ENCODE data around the gene ECI1. TPM values are rescaled to one million over a fixed set of nuclear protein-coding genes. Genes with fewer than 3 reads are reported as not detected.
A peak's percentile ranks its signal among the peaks of the same experiment; 100 is the strongest.

Gene ECI1
- total RNA-seq, 1 experiment from 2014 or later = 140 TPM

DNA sequence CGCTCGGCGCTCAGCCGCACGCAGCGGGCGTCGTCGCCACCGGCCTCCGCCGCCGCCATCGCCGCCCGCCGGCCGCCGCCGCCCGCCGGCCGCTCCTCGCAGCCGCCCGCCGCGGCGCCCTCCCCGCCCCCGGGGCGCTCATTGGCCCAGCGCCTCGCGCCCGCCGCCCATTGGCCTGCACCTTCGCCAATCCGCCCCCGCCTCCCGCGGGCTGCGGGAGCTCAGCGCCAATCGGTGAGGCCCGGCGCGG lies 36.7 kb downstream of the ECI1 start, which contains the start of gene PGP:
PGP (minus strand) TSS at position 122 of the 250 bp plus-strand sequence; CDS start at position 59, 63 bp downstream.
- peaks cover 33% of the 10 kb centered on the region for H3K79me2 ChIP-seq (ENCODE audit: insufficient read depth, low read length)
- peak; percentile 79 for ATAC-seq
- POLR2A ChIA-PET = interaction anchor here (0.7 to 2.7 kb wide), 7 partner anchors 16 to 273 kb away, joined by 3 to 17 read pairs (median 8); partner anchors contain the start of genes ECI1, RPS2 and TRAF7
- BruUV-seq (replicated peaks) = no TSS peak
- H2AFZ ChIP-seq (ENCODE audit: low read depth, low read length, poor library complexity, severe bottlenecking) = no peak within 1 kb of the TSS
- intact Hi-C loops (cut with micrococcal nuclease) = no loop called here
- no peaks in the 10 kb centered on the region for H3K9me2 ChIP-seq (ENCODE audit: insufficient read depth)
- H3K4me2 ChIP-seq (ENCODE audit: low read length) = peak within 1 kb of the TSS; percentile 99
- H4K20me1 ChIP-seq (ENCODE audit: insufficient read depth) = peaks cover 9% of the 10 kb centered on the region; the same call in 1 of the 2 replicates
- peaks cover 0 to 14% of the 10 kb centered on the region in 2 experiments; a peak in 2 of 4 replicates for H3K36me3 ChIP-seq (ENCODE audit: control insufficient read depth in 1 of 2, insufficient read depth in 2 of 2, low read length in 2 of 2)
- TF ChIP-seq EGR1 (IDR thresholded peaks at IDR 0.05; ENCODE audit: low read depth) = peak; percentile 88
- no peak for TF ChIP-seq EZH2phosphoT487 (IDR thresholded peaks at IDR 0.05; ENCODE audit: borderline replicate concordance)
- peaks cover 23 to 37% of the 10 kb centered on the region in 2 experiments for H3K4me1 ChIP-seq (ENCODE audit: control insufficient read depth in 1 of 2, insufficient read depth in 2 of 2, low read length in 2 of 2)
- peak within 1 kb of the TSS; percentile 93 for H3K9ac ChIP-seq (ENCODE audit: low read length)
- peak within 1 kb of the TSS; percentile 98 for H3K27ac ChIP-seq (ENCODE audit: low read depth, low read length)
- H3K4me3 ChIP-seq (replicated peaks in 1 of 2; ENCODE audit: low read depth in 1 of 2, low read length in 2 of 2) = peak within 1 kb of the TSS; percentile 62 to 84
- CTCF ChIA-PET = interaction anchor here (1.6 to 2.3 kb wide), 2 partner anchors 20 to 37 kb away, joined by 7 to 13 read pairs; partner anchors contain the start of gene ECI1
- no peaks in the 10 kb centered on the region for H3K9me3 ChIP-seq (ENCODE audit: control insufficient read depth in 1 of 2, insufficient read depth in 1 of 2, low read depth in 1 of 2, low read length in 2 of 2)
- RAD21 ChIA-PET (ENCODE audit: low non-redundant PET in 1 of 2, low total read pairs in 2 of 2, uncharacterized antibody in 2 of 2, unreplicated experiment in 2 of 2) = interaction anchor here in 1 of 2 experiments (1.0 kb wide), 1 partner anchor 20 kb away, joined by 5 read pairs; no protein-coding TSS in a partner anchor
- no peak for DNase-seq (ENCODE audit: low read depth, low spot score)
- no peaks in the 10 kb centered on the region for H3K27me3 ChIP-seq (ENCODE audit: insufficient read depth, low read length)

- Histone ChIP-seq H3K27ac (ENCODE audit: low read depth, low read length) (peak overlapping the region; percentile 98), H3K4me2 (ENCODE audit: low read length) (peak overlapping the region; percentile 99), H3K27me3 (ENCODE audit: insufficient read depth, low read length) (no peaks in the 10 kb centered on the region), H3K4me3 (replicated peaks in 1 of 2; ENCODE audit: low read depth in 1 of 2, low read length in 2 of 2) (peak overlapping the region; percentile 62 to 84), H3K9ac (ENCODE audit: low read length) (peak overlapping the region; percentile 92), H3K9me3 (ENCODE audit: control insufficient read depth in 1 of 2, insufficient read depth in 1 of 2, low read depth in 1 of 2, low read length in 2 of 2) (no peaks in the 10 kb centered on the region), H2AFZ (ENCODE audit: low read depth, low read length, poor library complexity, severe bottlenecking) (no peak overlapping the region), H3K9me2 (ENCODE audit: insufficient read depth) (no peaks in the 10 kb centered on the region), H3K36me3 (ENCODE audit: control insufficient read depth in 1 of 2, insufficient read depth in 2 of 2, low read length in 2 of 2) (peaks cover 0 to 14% of the 10 kb centered on the region in 2 experiments; a peak in 2 of 4 replicates), H3K79me2 (ENCODE audit: insufficient read depth, low read length) (peaks cover 33% of the 10 kb centered on the region), H4K20me1 (ENCODE audit: insufficient read depth) (peaks cover 9% of the 10 kb centered on the region; the same call in 1 of the 2 replicates), H3K4me1 (ENCODE audit: control insufficient read depth in 1 of 2, insufficient read depth in 2 of 2, low read length in 2 of 2) (peaks cover 23 to 37% of the 10 kb centered on the region in 2 experiments)
- RAD21 ChIA-PET (ENCODE audit: low non-redundant PET in 1 of 2, low total read pairs in 2 of 2, uncharacterized antibody in 2 of 2, unreplicated experiment in 2 of 2) = interaction anchor here in 1 of 2 experiments (1.0 kb wide), 1 partner anchor 19 kb away, joined by 5 read pairs; no protein-coding TSS in a partner anchor
- intact Hi-C loops (cut with micrococcal nuclease) = no loop called here
- no TSS peak for BruUV-seq (replicated peaks)
- peak; percentile 0; the same call in 1 of the 2 replicates for ATAC-seq
- no peak for TF ChIP-seq EZH2phosphoT487 (IDR thresholded peaks at IDR 0.05; ENCODE audit: borderline replicate concordance)
- no peak for TF ChIP-seq EZH2 (IDR thresholded peaks at IDR 0.05)
- TF ChIP-seq CEBPB (IDR thresholded peaks at IDR 0.05; ENCODE audit: low read depth) = no peak
- no peak for TF ChIP-seq ZBTB33 (IDR thresholded peaks at IDR 0.05; ENCODE audit: extremely low read depth, insufficient replicate concordance, low read length)
- no peak for TF ChIP-seq REST (IDR thresholded peaks at IDR 0.05; ENCODE audit: low read depth)
- peak; percentile 97 for TF ChIP-seq ZFX (IDR thresholded peaks at IDR 0.05)
- POLR2A ChIA-PET = interaction anchor here (0.7 to 2.7 kb wide), 6 partner anchors 16 to 274 kb away, joined by 3 to 17 read pairs (median 8); partner anchors contain the start of genes ECI1, RPS2 and TRAF7
- DNase-seq (ENCODE audit: low read depth, low spot score) = no peak
- CTCF ChIA-PET = interaction anchor here (1.6 to 2.3 kb wide), 2 partner anchors 19 to 38 kb away, joined by 7 to 13 read pairs; partner anchors contain the start of gene ECI1
Measured at GRCh38 chr16:2213817-2214718, 37.3 kb downstream of the ECI1 start.

Data from HCT116 (cell line).